GM12864 (cell line): ENCODE results near the gene MRPL1.

ENCODE experiments used
- DNase-seq: peaks from one replicate; pipeline ENCODE4 v3.0.0-alpha.2; 2011; ENCODE audit warnings: low read depth
- H3K4me3 ChIP-seq: 2 replicates; pipeline ENCODE4 v1.5.1; 2011; ENCODE audit warnings: mild to moderate bottlenecking, low read depth, low read length, control low read depth
- CTCF ChIP-seq: IDR thresholded peaks from 2 replicates; pipeline ENCODE4 v1.5.1; 2011; ENCODE audit warnings: low read depth, mild to moderate bottlenecking, moderate library complexity, low read length, control low read depth, inconsistent platforms; ENCODE audit errors: missing control alignments

MRPL1 gene

GRCh38 chr4:77893451-77893850 lies 30.8 kb downstream of the MRPL1 start:
- H3K4me3 ChIP-seq: no peak overlapping the region
- DNase-seq: no peak
- no peak for TF ChIP-seq CTCF

- DNase-seq: no peak
- no peak overlapping the region for H3K4me3 ChIP-seq
- no peak for TF ChIP-seq CTCF
Measured at GRCh38 chr4:77899607-77900006, 37.0 kb downstream of the MRPL1 start.

- no peak for DNase-seq
- TF ChIP-seq CTCF: no peak
Measured at GRCh38 chr4:77903186-77903585, 40.6 kb downstream of the MRPL1 start.

GRCh38 chr4:77905651-77906263 lies 43.1 kb downstream of the MRPL1 start:
- TF ChIP-seq CTCF: no peak
- no peak for DNase-seq

More at GRCh38 chr4:77903186-77903585, 40.6 kb downstream of the MRPL1 start:
- no peak overlapping the region for H3K4me3 ChIP-seq

GRCh38 chr4:77910676-77911075 lies 48.0 kb downstream of the MRPL1 start:
- no peak overlapping the region for H3K4me3 ChIP-seq
- no peak for DNase-seq
- no peak for TF ChIP-seq CTCF

More at GRCh38 chr4:77905651-77906263, 43.1 kb downstream of the MRPL1 start:
- no peak overlapping the region for H3K4me3 ChIP-seq

- TF ChIP-seq CTCF: no peak
- no peak overlapping the region for H3K4me3 ChIP-seq
- no peak for DNase-seq
Measured at GRCh38 chr4:77911091-77911490, 48.5 kb downstream of the MRPL1 start.

GRCh38 chr4:77911842-77912450 lies 49.3 kb downstream of the MRPL1 start:
- peak; percentile 12 for DNase-seq
- TF ChIP-seq CTCF: no peak
- H3K4me3 ChIP-seq: no peak overlapping the region
